GM18520 (cell line): ENCODE measurements around the gene SERPINB2.
"Not testable (repeated sequence)": the region's sequence is repeated elsewhere in the genome, so short reads cannot be mapped to it uniquely, and the experiment has no call there.

Source experiments
- ATAC-seq: cut with Tn5 transposase; IDR thresholded peaks from one replicate; pipeline ENCODE4 v1.9.1; 2021; ENCODE audit not compliant: unreplicated experiment

The SERPINB2 gene

GRCh38 chr18:63930773-63931354 is 43.4 kb downstream of the SERPINB2 start:
- no peak for ATAC-seq

GRCh38 chr18:63936156-63936931 is 48.8 kb downstream of the SERPINB2 start:
- peak; percentile 94 for ATAC-seq

DNA sequence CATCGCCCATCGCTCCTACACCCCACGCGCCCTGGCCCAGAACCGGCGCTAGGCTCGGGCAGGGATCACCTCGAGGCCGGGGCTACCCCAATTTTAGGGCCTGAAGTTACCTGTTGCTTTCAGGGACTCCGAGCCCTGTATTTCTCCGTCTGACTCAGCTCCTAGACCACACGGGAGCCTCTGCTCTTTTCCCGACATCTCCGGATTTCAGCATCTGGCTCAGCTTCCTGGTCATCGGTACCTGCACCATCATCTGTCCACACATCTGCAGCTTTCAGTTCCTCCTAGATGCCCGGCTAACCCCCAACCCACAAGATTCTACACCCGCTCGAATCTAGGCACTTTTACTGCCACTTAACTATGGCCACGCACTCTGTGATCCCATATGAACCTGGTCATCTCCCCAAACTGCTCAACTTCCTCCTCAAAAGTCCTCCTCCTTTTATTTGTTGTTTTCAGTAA is 49.5 kb downstream of the SERPINB2 start:
- peak; percentile 14 for ATAC-seq

GRCh38 chr18:63940008-63940407 is 52.5 kb downstream of the SERPINB2 start:
- no peak for ATAC-seq

DNA sequence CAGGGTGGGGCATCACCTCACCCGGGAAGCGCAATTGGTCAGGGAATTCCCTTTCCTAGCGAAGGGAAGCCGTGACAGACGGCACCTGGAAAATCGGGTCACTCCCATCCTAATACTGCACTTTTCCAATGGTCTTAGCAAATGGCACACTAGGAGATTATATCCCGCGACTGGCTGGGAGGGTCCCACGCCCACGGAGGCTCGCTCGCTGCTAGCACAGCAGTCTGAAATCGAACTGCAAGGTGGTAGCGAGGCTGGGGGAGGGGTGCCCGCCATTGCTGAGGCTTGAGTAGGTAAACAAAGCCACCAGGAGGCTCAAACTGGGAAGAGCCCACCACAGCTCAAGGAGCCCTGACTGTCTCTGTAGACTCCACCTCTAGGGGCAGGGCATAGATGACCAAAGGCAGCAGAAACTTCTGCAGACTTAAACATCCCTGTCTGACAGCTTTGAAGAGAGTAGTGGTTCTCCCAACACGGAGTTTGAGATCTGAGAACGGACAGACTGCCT is 53.1 kb downstream of the SERPINB2 start:
- ATAC-seq, result not testable (repeated sequence)

- no peak for ATAC-seq
Measured at GRCh38 chr18:63947051-63947790, 59.7 kb downstream of the SERPINB2 start.

GRCh38 chr18:63949068-63949737 is 61.7 kb downstream of the SERPINB2 start, which contains the start of gene HMSD:
HMSD (plus strand) TSS chr18:63949301; CDS start chr18:63953456, 4,155 bp downstream.
- peak; percentile 76 for ATAC-seq

DNA sequence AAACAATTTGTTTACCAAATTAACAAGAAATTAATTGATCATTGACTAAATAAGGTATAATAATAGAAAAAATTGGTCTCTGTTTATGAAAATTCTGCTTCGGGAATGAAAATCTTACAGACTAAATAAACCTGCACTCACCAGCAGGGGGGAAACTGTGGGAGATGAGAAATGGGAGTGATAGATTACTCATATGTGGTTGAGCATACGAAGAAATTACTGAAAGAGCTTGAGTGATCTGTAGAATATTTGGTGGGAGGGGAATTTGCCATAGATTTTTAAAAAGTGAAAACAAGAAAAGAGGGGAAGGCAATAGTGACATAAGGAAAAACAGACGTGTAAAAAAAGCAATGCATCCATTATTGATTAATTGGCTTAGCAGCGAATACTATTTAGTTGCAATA is 63.8 kb downstream of the SERPINB2 start:
- ATAC-seq, result peak; percentile 58
